SU-DHL-6 (cell line): ENCODE measurements around the gene DCK.
"Not testable (repeated sequence)": the region's sequence is repeated elsewhere in the genome, so short reads cannot be mapped to it uniquely, and the experiment has no call there.

ENCODE experiments used
- H2AFZ ChIP-seq: fragments of 200-600 bp; sonication (generic); 2 replicates; pipeline ENCODE4 v1.6.1; 2014; ENCODE audit warnings: low read depth, mild to moderate bottlenecking, moderate library complexity, mixed read lengths, antibody characterized with exemption, low read length; ENCODE audit not compliant: severe bottlenecking
- H3F3A ChIP-seq: fragments of 200-600 bp; shearing (Covaris generic); 2 replicates; pipeline ENCODE4 v1.6.0; 2016; ENCODE audit warnings: antibody characterized with exemption, mild to moderate bottlenecking; ENCODE audit not compliant: insufficient read depth
- H3K27ac ChIP-seq: fragments of 200-600 bp; sonication (generic); 2 replicates; pipeline ENCODE4 v1.5.1; 2016; ENCODE audit warnings: low read depth, mild to moderate bottlenecking, low read length, moderate library complexity, mixed read lengths
- H3K27me3 ChIP-seq: fragments of 200-600 bp; sonication (generic), shearing (Covaris generic); 2 replicates; pipeline ENCODE4 v1.6.0; 2014; ENCODE audit warnings: mild to moderate bottlenecking, low read length
- H3K36me3 ChIP-seq: fragments of 200-600 bp; sonication (generic); 2 replicates; pipeline ENCODE4 v1.6.1; 2014; ENCODE audit warnings: mild to moderate bottlenecking, low read length, mixed read lengths
- H3K4me2 ChIP-seq: fragments of 300-600, 200-600 bp; shearing (Covaris generic), sonication (generic); 2 replicates; pipeline ENCODE4 v1.6.0; 2014; ENCODE audit warnings: low read length, low read depth, mild to moderate bottlenecking; ENCODE audit not compliant: poor library complexity, severe bottlenecking
- H3K4me3 ChIP-seq: fragments of 200-600 bp; sonication (generic); 2 replicates; pipeline ENCODE4 v1.5.1; 2014; ENCODE audit warnings: antibody characterized with exemption, low read length, mild to moderate bottlenecking, mixed read lengths; ENCODE audit not compliant: insufficient read depth, poor library complexity, severe bottlenecking
- H3K79me2 ChIP-seq: fragments of 200-600 bp; sonication (generic); 2 replicates; pipeline ENCODE4 v1.6.1; 2014; ENCODE audit warnings: mild to moderate bottlenecking, low read length, moderate library complexity; ENCODE audit not compliant: insufficient read depth
- H3K9ac ChIP-seq: fragments of 200-600 bp; sonication (generic); 2 replicates; pipeline ENCODE4 v1.7.0; 2014; ENCODE audit warnings: mild to moderate bottlenecking, low read length
- H3K9me2 ChIP-seq: fragments of 200-600 bp; sonication (generic); replicated peaks from 2 replicates; pipeline ENCODE4 v1.6.1; 2014; ENCODE audit warnings: low read length; ENCODE audit not compliant: insufficient read depth
- H3K9me3 ChIP-seq: fragments of 200-600 bp; sonication (generic); 2 replicates; pipeline ENCODE4 v1.6.1; 2014; ENCODE audit warnings: low read length, mixed read lengths; ENCODE audit not compliant: insufficient read depth
- H4K20me1 ChIP-seq: fragments of 200-600 bp; sonication (generic); 2 replicates; pipeline ENCODE4 v1.6.1; 2014; ENCODE audit warnings: low read depth, mild to moderate bottlenecking, antibody characterized with exemption, low read length, moderate library complexity, mixed read lengths
- EZH2phosphoT487 ChIP-seq: fragments of 200-600 bp; sonication (generic), shearing (Covaris generic); conservative IDR thresholded peaks from 2 replicates; pipeline ENCODE4 v1.6.1; 2018; ENCODE audit warnings: mild to moderate bottlenecking, antibody characterized with exemption, low read length, moderate library complexity, mixed read lengths
- TF ChIP-seq, protein P1 (sequence below): fragments of 200-600 bp; sonication (generic); IDR thresholded peaks from one replicate; pipeline ENCODE4 v1.5.1; 2017; ENCODE audit warnings: antibody characterized with exemption, mild to moderate bottlenecking, low read length, moderate library complexity; ENCODE audit not compliant: insufficient read depth, poor library complexity, severe bottlenecking

The DCK gene

DNA sequence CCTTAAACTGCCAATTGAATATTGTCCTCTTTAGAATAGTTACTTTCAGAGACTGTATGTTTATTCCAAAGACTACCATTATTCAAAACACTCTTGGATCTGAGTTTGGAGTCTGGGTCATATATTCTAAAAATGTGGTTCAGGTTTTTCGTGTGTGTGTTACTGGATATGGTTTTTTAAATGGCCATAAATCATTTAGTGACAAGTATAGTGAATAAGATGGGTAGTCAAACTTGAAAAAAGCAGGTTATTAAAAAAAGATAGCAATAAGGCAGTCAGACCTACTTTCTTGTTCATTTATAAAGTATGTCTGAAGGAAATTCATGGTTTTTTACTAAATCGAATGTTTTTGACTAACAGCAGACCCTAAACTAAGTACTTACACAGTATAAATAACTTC is 59.3 kb downstream of the DCK start:
- Histone ChIP-seq H3F3A (no peaks in the 10 kb centered on the region), H4K20me1 (no peaks in the 10 kb centered on the region), H3K4me2 (no peak overlapping the region), H3K9me2 (no peaks in the 10 kb centered on the region), H3K36me3 (no peaks in the 10 kb centered on the region), H3K27ac (no peak overlapping the region), H3K27me3 (no peaks in the 10 kb centered on the region), H3K9ac (no peak overlapping the region), H3K9me3 (no peaks in the 10 kb centered on the region), H2AFZ (no peak overlapping the region), H3K4me3 (no peak overlapping the region), H3K79me2 (no peaks in the 10 kb centered on the region)
- no peak for TF ChIP-seq EZH2phosphoT487
- TF ChIP-seq, protein P1, sequence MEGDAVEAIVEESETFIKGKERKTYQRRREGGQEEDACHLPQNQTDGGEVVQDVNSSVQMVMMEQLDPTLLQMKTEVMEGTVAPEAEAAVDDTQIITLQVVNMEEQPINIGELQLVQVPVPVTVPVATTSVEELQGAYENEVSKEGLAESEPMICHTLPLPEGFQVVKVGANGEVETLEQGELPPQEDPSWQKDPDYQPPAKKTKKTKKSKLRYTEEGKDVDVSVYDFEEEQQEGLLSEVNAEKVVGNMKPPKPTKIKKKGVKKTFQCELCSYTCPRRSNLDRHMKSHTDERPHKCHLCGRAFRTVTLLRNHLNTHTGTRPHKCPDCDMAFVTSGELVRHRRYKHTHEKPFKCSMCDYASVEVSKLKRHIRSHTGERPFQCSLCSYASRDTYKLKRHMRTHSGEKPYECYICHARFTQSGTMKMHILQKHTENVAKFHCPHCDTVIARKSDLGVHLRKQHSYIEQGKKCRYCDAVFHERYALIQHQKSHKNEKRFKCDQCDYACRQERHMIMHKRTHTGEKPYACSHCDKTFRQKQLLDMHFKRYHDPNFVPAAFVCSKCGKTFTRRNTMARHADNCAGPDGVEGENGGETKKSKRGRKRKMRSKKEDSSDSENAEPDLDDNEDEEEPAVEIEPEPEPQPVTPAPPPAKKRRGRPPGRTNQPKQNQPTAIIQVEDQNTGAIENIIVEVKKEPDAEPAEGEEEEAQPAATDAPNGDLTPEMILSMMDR, result no peak

GRCh38 chr4:71053613-71054012 is 60.2 kb downstream of the DCK start:
- H4K20me1 ChIP-seq, H3K79me2 ChIP-seq, H3K9ac ChIP-seq, H3K4me3 ChIP-seq, H3K4me2 ChIP-seq, H3K27ac ChIP-seq, H3K9me3 ChIP-seq, H3F3A ChIP-seq, H3K9me2 ChIP-seq, H3K36me3 ChIP-seq, H2AFZ ChIP-seq, H3K27me3 ChIP-seq: not testable (repeated sequence)

GRCh38 chr4:71059573-71059972 is 66.1 kb downstream of the DCK start:
- H3K4me2 ChIP-seq, H2AFZ ChIP-seq: not testable (repeated sequence)

GRCh38 chr4:71062436-71062835 is 69.0 kb downstream of the DCK start:
- H3K79me2 ChIP-seq, result no peaks in the 10 kb centered on the region
- no peaks in the 10 kb centered on the region for H3K36me3 ChIP-seq
- H3K9me3 ChIP-seq, result no peaks in the 10 kb centered on the region
- no peak overlapping the region for H3K4me2 ChIP-seq
- no peaks in the 10 kb centered on the region for H4K20me1 ChIP-seq
- no peak overlapping the region for H2AFZ ChIP-seq
- H3K9me2 ChIP-seq, result no peaks in the 10 kb centered on the region
- no peak overlapping the region for H3K27ac ChIP-seq
- no peaks in the 10 kb centered on the region for H3F3A ChIP-seq
- no peak overlapping the region for H3K4me3 ChIP-seq
- TF ChIP-seq EZH2phosphoT487, result no peak
- TF ChIP-seq, protein P1, result no peak
- no peak overlapping the region for H3K9ac ChIP-seq
- no peaks in the 10 kb centered on the region for H3K27me3 ChIP-seq

More at GRCh38 chr4:71059573-71059972, 66.1 kb downstream of the DCK start:
- H3F3A ChIP-seq, H3K27me3 ChIP-seq, H3K9me3 ChIP-seq, H4K20me1 ChIP-seq, H3K27ac ChIP-seq, H3K79me2 ChIP-seq, H3K36me3 ChIP-seq, H3K9ac ChIP-seq, H3K9me2 ChIP-seq, H3K4me3 ChIP-seq: not testable (repeated sequence)
